WTC11 (cell line): ENCODE measurements around the gene CITED4. TPM values are rescaled to one million over a fixed set of nuclear protein-coding genes. Genes with fewer than 3 reads are reported as not detected.

ENCODE experiments used
- ATAC-seq: fragments of 200-7000 bp; cut with Tn5 transposase; 2 replicates; pipeline ENCODE4 v1.10.0; 2021; ENCODE audit warnings: mild to moderate bottlenecking, moderate library complexity
- CTCF ChIA-PET: fragments of 300-600 bp; sonication (Branson Sonifier 250); formaldehyde crosslinking; loops from one replicate; lab custom pipeline; 2021; ENCODE audit warnings: antibody characterized with exemption; lab: Charles Lee
- POLR2A ChIA-PET: fragments of 350-600 bp; sonication (Branson Sonifier 250); formaldehyde crosslinking; loops from one replicate; lab custom pipeline; 2021; ENCODE audit warnings: antibody characterized with exemption; lab: Charles Lee
- DNase-seq: peaks from one replicate; pipeline ENCODE4 v3.0.0; 2021; ENCODE audit warnings: low spot score
- H3K27ac Mint-ChIP-seq: 2 replicates; pipeline ENCODE4 v1.8.0; 2021; ENCODE audit warnings: mixed read lengths
- H3K27me3 Mint-ChIP-seq: 2 replicates; pipeline ENCODE4 v1.8.0; 2021; ENCODE audit warnings: low read depth, mild to moderate bottlenecking, moderate library complexity, mixed read lengths
- H3K36me3 Mint-ChIP-seq: 2 replicates; pipeline ENCODE4 v1.8.0; 2021; ENCODE audit warnings: mixed read lengths
- H3K4me1 Mint-ChIP-seq: 2 replicates; pipeline ENCODE4 v1.8.0; 2022; ENCODE audit warnings: mixed read lengths
- H3K4me3 Mint-ChIP-seq: 2 replicates; pipeline ENCODE4 v1.8.0; 2021; ENCODE audit warnings: mild to moderate bottlenecking, moderate library complexity, mixed read lengths
- H3K9me3 Mint-ChIP-seq: 2 replicates; pipeline ENCODE4 v1.8.0; 2021; ENCODE audit warnings: mixed read lengths
- CBFB ChIP-seq: sonication (generic); formaldehyde crosslinking; IDR thresholded peaks from 2 replicates; pipeline ENCODE4 v1.8.1; 2022; ENCODE audit warnings: mild to moderate bottlenecking, low read depth, missing genetic modification reagents
- GRHL2 ChIP-seq: fragments of 250-450 bp; sonication (Bioruptor Pico); IDR thresholded peaks from 2 replicates; pipeline ENCODE4 v1.8.0; 2022; ENCODE audit warnings: mild to moderate bottlenecking, moderate library complexity; ENCODE audit not compliant: insufficient replicate concordance, severe bottlenecking
- OVOL2 ChIP-seq: fragments of 250-450 bp; sonication (Bioruptor Pico); IDR thresholded peaks from 2 replicates; pipeline ENCODE4 v1.9.0; 2021; ENCODE audit warnings: mild to moderate bottlenecking, borderline replicate concordance
- PRRX2 ChIP-seq: fragments of 250-450 bp; sonication (Bioruptor Pico); IDR thresholded peaks from 2 replicates; pipeline ENCODE4 v1.8.0; 2021; ENCODE audit warnings: mild to moderate bottlenecking
- SMAD4 ChIP-seq: sonication (generic); formaldehyde crosslinking; IDR thresholded peaks from 2 replicates; pipeline ENCODE4 v1.8.0; 2022; ENCODE audit warnings: mild to moderate bottlenecking, missing genetic modification reagents
- TP53 ChIP-seq: sonication (generic); formaldehyde crosslinking; IDR thresholded peaks from 2 replicates; pipeline ENCODE4 v1.8.1; 2023; ENCODE audit warnings: mild to moderate bottlenecking, missing genetic modification reagents
- total RNA-seq: library from RNA; stranded (reverse); gene quantifications from 3 replicates; pipeline ENCODE4 v1.2.3, GENCODE V29; 2021
- TF ChIP-seq, protein P1 (sequence below): sonication (generic); formaldehyde crosslinking; IDR thresholded peaks from 2 replicates; pipeline ENCODE4 v1.8.1; 2022; ENCODE audit warnings: mild to moderate bottlenecking, missing genetic modification reagents, moderate library complexity, borderline replicate concordance
- TF ChIP-seq, protein P2 (sequence below): sonication (generic); formaldehyde crosslinking; IDR thresholded peaks from 2 replicates; pipeline ENCODE4 v1.8.0; 2022; ENCODE audit warnings: mild to moderate bottlenecking, missing genetic modification reagents
- TF ChIP-seq, protein P3 (sequence below): sonication (generic); formaldehyde crosslinking; IDR thresholded peaks from 2 replicates; pipeline ENCODE4 v1.8.1; 2023; ENCODE audit warnings: mild to moderate bottlenecking, missing genetic modification reagents
- TF ChIP-seq, protein P4 (sequence below): sonication (generic); formaldehyde crosslinking; IDR thresholded peaks from 2 replicates; pipeline ENCODE4 v1.8.1; 2023; ENCODE audit warnings: mild to moderate bottlenecking, missing genetic modification reagents, moderate library complexity
- TF ChIP-seq, protein P5 (sequence below): sonication (generic); formaldehyde crosslinking; IDR thresholded peaks from 2 replicates; pipeline ENCODE4 v1.8.0; 2022; ENCODE audit warnings: mild to moderate bottlenecking, missing genetic modification reagents
- TF ChIP-seq, protein P6 (sequence below): sonication (generic); formaldehyde crosslinking; IDR thresholded peaks from 2 replicates; pipeline ENCODE4 v1.8.1; 2023; ENCODE audit warnings: mild to moderate bottlenecking, missing genetic modification reagents
- TF ChIP-seq, protein P7 (sequence below): sonication (generic); formaldehyde crosslinking; IDR thresholded peaks from 2 replicates; pipeline ENCODE4 v1.8.0; 2023; ENCODE audit warnings: missing genetic modification reagents
- TF ChIP-seq, protein P8 (sequence below): fragments of 200-600 bp; IDR thresholded peaks from 2 replicates; pipeline ENCODE4 v1.8.0; 2022; ENCODE audit warnings: antibody characterized with exemption
- TF ChIP-seq, protein P9 (sequence below): sonication (generic); formaldehyde crosslinking; IDR thresholded peaks from 2 replicates; pipeline ENCODE4 v1.8.0; 2023; ENCODE audit warnings: mild to moderate bottlenecking, missing genetic modification reagents

CITED4 gene
- total RNA-seq, 1 experiment from 2014 or later, result 24.6 TPM

DNA sequence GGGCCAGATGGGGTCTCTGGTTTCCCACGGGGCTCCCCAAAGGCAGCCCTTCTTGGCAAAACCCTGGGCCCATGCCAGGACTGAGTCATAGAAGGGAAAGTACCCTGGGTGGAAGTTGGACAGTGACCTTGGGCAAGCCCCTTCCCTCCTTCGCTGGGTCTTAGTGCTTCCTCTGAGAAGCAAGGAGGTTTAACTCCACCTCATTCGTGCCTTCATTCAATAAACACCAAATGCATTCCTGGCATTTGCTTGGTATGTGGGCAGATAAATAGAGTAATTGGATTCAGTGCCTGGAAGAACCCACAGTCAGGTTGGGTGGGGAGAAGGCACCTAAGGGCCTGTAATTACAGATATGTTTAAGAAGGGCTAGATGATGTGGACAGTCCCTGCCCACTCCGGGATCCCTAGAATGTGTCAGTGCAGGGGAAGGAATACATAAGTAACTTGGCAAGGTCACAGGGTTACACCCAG is 36.3 kb upstream of the CITED4 start:
- no peak overlapping the region for H3K4me3 Mint-ChIP-seq
- ChIA-PET POLR2A (no interaction called here), CTCF (no interaction called here)
- peaks cover 18% of the 10 kb centered on the region for H3K36me3 Mint-ChIP-seq
- peaks cover 18% of the 10 kb centered on the region for H3K4me1 Mint-ChIP-seq
- no peak overlapping the region for H3K27ac Mint-ChIP-seq
- DNase-seq (no peak), ATAC-seq (no peak)
- TF ChIP-seq, protein P1, sequence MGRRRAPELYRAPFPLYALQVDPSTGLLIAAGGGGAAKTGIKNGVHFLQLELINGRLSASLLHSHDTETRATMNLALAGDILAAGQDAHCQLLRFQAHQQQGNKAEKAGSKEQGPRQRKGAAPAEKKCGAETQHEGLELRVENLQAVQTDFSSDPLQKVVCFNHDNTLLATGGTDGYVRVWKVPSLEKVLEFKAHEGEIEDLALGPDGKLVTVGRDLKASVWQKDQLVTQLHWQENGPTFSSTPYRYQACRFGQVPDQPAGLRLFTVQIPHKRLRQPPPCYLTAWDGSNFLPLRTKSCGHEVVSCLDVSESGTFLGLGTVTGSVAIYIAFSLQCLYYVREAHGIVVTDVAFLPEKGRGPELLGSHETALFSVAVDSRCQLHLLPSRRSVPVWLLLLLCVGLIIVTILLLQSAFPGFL (CRISPR knock-in tag), result no peak
- TF ChIP-seq, protein P2, sequence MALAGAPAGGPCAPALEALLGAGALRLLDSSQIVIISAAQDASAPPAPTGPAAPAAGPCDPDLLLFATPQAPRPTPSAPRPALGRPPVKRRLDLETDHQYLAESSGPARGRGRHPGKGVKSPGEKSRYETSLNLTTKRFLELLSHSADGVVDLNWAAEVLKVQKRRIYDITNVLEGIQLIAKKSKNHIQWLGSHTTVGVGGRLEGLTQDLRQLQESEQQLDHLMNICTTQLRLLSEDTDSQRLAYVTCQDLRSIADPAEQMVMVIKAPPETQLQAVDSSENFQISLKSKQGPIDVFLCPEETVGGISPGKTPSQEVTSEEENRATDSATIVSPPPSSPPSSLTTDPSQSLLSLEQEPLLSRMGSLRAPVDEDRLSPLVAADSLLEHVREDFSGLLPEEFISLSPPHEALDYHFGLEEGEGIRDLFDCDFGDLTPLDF (CRISPR knock-in tag), result no peak
- TF ChIP-seq CBFB (CRISPR knock-in tag), result no peak
- TF ChIP-seq TP53 (CRISPR knock-in tag), result no peak
- TF ChIP-seq, protein P3, sequence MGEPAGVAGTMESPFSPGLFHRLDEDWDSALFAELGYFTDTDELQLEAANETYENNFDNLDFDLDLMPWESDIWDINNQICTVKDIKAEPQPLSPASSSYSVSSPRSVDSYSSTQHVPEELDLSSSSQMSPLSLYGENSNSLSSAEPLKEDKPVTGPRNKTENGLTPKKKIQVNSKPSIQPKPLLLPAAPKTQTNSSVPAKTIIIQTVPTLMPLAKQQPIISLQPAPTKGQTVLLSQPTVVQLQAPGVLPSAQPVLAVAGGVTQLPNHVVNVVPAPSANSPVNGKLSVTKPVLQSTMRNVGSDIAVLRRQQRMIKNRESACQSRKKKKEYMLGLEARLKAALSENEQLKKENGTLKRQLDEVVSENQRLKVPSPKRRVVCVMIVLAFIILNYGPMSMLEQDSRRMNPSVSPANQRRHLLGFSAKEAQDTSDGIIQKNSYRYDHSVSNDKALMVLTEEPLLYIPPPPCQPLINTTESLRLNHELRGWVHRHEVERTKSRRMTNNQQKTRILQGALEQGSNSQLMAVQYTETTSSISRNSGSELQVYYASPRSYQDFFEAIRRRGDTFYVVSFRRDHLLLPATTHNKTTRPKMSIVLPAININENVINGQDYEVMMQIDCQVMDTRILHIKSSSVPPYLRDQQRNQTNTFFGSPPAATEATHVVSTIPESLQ (CRISPR knock-in tag), result no peak
- TF ChIP-seq, protein P4, sequence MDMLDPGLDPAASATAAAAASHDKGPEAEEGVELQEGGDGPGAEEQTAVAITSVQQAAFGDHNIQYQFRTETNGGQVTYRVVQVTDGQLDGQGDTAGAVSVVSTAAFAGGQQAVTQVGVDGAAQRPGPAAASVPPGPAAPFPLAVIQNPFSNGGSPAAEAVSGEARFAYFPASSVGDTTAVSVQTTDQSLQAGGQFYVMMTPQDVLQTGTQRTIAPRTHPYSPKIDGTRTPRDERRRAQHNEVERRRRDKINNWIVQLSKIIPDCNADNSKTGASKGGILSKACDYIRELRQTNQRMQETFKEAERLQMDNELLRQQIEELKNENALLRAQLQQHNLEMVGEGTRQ (CRISPR knock-in tag), result no peak
- no peak for TF ChIP-seq PRRX2 (CRISPR knock-in tag)
- TF ChIP-seq, protein P5, sequence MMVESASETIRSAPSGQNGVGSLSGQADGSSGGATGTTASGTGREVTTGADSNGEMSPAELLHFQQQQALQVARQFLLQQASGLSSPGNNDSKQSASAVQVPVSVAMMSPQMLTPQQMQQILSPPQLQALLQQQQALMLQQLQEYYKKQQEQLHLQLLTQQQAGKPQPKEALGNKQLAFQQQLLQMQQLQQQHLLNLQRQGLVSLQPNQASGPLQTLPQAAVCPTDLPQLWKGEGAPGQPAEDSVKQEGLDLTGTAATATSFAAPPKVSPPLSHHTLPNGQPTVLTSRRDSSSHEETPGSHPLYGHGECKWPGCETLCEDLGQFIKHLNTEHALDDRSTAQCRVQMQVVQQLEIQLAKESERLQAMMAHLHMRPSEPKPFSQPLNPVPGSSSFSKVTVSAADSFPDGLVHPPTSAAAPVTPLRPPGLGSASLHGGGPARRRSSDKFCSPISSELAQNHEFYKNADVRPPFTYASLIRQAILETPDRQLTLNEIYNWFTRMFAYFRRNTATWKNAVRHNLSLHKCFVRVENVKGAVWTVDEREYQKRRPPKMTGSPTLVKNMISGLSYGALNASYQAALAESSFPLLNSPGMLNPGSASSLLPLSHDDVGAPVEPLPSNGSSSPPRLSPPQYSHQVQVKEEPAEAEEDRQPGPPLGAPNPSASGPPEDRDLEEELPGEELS (CRISPR knock-in tag), result no peak
- TF ChIP-seq SMAD4 (CRISPR knock-in tag), result no peak
- TF ChIP-seq, protein P6, sequence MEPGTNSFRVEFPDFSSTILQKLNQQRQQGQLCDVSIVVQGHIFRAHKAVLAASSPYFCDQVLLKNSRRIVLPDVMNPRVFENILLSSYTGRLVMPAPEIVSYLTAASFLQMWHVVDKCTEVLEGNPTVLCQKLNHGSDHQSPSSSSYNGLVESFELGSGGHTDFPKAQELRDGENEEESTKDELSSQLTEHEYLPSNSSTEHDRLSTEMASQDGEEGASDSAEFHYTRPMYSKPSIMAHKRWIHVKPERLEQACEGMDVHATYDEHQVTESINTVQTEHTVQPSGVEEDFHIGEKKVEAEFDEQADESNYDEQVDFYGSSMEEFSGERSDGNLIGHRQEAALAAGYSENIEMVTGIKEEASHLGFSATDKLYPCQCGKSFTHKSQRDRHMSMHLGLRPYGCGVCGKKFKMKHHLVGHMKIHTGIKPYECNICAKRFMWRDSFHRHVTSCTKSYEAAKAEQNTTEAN, result no peak
- no peak for TF ChIP-seq OVOL2 (CRISPR knock-in tag)
- TF ChIP-seq, protein P7, sequence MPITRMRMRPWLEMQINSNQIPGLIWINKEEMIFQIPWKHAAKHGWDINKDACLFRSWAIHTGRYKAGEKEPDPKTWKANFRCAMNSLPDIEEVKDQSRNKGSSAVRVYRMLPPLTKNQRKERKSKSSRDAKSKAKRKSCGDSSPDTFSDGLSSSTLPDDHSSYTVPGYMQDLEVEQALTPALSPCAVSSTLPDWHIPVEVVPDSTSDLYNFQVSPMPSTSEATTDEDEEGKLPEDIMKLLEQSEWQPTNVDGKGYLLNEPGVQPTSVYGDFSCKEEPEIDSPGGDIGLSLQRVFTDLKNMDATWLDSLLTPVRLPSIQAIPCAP (CRISPR knock-in tag), result no peak
- TF ChIP-seq, protein P8, sequence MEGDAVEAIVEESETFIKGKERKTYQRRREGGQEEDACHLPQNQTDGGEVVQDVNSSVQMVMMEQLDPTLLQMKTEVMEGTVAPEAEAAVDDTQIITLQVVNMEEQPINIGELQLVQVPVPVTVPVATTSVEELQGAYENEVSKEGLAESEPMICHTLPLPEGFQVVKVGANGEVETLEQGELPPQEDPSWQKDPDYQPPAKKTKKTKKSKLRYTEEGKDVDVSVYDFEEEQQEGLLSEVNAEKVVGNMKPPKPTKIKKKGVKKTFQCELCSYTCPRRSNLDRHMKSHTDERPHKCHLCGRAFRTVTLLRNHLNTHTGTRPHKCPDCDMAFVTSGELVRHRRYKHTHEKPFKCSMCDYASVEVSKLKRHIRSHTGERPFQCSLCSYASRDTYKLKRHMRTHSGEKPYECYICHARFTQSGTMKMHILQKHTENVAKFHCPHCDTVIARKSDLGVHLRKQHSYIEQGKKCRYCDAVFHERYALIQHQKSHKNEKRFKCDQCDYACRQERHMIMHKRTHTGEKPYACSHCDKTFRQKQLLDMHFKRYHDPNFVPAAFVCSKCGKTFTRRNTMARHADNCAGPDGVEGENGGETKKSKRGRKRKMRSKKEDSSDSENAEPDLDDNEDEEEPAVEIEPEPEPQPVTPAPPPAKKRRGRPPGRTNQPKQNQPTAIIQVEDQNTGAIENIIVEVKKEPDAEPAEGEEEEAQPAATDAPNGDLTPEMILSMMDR, result no peak
- TF ChIP-seq, protein P9, sequence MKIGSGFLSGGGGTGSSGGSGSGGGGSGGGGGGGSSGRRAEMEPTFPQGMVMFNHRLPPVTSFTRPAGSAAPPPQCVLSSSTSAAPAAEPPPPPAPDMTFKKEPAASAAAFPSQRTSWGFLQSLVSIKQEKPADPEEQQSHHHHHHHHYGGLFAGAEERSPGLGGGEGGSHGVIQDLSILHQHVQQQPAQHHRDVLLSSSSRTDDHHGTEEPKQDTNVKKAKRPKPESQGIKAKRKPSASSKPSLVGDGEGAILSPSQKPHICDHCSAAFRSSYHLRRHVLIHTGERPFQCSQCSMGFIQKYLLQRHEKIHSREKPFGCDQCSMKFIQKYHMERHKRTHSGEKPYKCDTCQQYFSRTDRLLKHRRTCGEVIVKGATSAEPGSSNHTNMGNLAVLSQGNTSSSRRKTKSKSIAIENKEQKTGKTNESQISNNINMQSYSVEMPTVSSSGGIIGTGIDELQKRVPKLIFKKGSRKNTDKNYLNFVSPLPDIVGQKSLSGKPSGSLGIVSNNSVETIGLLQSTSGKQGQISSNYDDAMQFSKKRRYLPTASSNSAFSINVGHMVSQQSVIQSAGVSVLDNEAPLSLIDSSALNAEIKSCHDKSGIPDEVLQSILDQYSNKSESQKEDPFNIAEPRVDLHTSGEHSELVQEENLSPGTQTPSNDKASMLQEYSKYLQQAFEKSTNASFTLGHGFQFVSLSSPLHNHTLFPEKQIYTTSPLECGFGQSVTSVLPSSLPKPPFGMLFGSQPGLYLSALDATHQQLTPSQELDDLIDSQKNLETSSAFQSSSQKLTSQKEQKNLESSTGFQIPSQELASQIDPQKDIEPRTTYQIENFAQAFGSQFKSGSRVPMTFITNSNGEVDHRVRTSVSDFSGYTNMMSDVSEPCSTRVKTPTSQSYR (CRISPR knock-in tag), result no peak
- TF ChIP-seq GRHL2 (CRISPR knock-in tag), result no peak
- H3K27me3 Mint-ChIP-seq, result peaks cover 10% of the 10 kb centered on the region
- peaks cover 25% of the 10 kb centered on the region for H3K9me3 Mint-ChIP-seq
